Osteocyte (in vitro differentiated cells): ENCODE measurements around the gene RNF145. TPM values are rescaled to one million over a fixed set of nuclear protein-coding genes. Genes with fewer than 3 reads are reported as not detected.

Source experiments
- DNase-seq: peaks from one replicate; pipeline ENCODE4 v3.0.0; 2021; ENCODE audit warnings: mixed read lengths; ENCODE audit not compliant: unreplicated experiment; ENCODE audit errors: extremely low spot score
- H3K27ac Mint-ChIP-seq: one replicate; pipeline ENCODE4 v1.8.0; 2021; ENCODE audit warnings: mild to moderate bottlenecking, mixed read lengths; ENCODE audit not compliant: unreplicated experiment
- H3K27me3 Mint-ChIP-seq: one replicate; pipeline ENCODE4 v1.8.0; 2021; ENCODE audit warnings: mixed read lengths; ENCODE audit not compliant: unreplicated experiment
- H3K36me3 Mint-ChIP-seq: one replicate; pipeline ENCODE4 v1.8.0; 2021; ENCODE audit warnings: mixed read lengths; ENCODE audit not compliant: unreplicated experiment
- H3K4me1 Mint-ChIP-seq: one replicate; pipeline ENCODE4 v1.8.0; 2021; ENCODE audit warnings: mixed read lengths; ENCODE audit not compliant: unreplicated experiment
- H3K4me3 Mint-ChIP-seq: one replicate; pipeline ENCODE4 v1.8.0; 2021; ENCODE audit warnings: mild to moderate bottlenecking, moderate library complexity, mixed read lengths; ENCODE audit not compliant: unreplicated experiment
- H3K9me3 Mint-ChIP-seq: one replicate; pipeline ENCODE4 v1.8.0; 2021; ENCODE audit warnings: mixed read lengths; ENCODE audit not compliant: unreplicated experiment
- CTCF ChIP-seq: fragments of 200-600 bp; sonication (generic); IDR thresholded peaks from 2 replicates; pipeline ENCODE4 v1.5.0; 2021; ENCODE audit warnings: antibody characterized with exemption, mild to moderate bottlenecking, moderate library complexity
- total RNA-seq: library from RNA; stranded (reverse); gene quantifications from 2 replicates; pipeline ENCODE4 v1.2.1, GENCODE V29; 2021

Gene RNF145
- total RNA-seq, 1 donor from 2014 or later: 93.4 TPM

- no peaks in the 10 kb centered on the region for H3K9me3 Mint-ChIP-seq
- no peaks in the 10 kb centered on the region for H3K36me3 Mint-ChIP-seq
- peak; percentile 1 for TF ChIP-seq CTCF
- no peak for DNase-seq
- H3K27me3 Mint-ChIP-seq: no peaks in the 10 kb centered on the region
- peak overlapping the region; percentile 97 for H3K27ac Mint-ChIP-seq
- peaks cover 39% of the 10 kb centered on the region for H3K4me1 Mint-ChIP-seq
- H3K4me3 Mint-ChIP-seq: peak overlapping the region; percentile 95
Observed at GRCh38 chr5:159208514-159209437, 577 bp downstream of the RNF145 start.

DNA sequence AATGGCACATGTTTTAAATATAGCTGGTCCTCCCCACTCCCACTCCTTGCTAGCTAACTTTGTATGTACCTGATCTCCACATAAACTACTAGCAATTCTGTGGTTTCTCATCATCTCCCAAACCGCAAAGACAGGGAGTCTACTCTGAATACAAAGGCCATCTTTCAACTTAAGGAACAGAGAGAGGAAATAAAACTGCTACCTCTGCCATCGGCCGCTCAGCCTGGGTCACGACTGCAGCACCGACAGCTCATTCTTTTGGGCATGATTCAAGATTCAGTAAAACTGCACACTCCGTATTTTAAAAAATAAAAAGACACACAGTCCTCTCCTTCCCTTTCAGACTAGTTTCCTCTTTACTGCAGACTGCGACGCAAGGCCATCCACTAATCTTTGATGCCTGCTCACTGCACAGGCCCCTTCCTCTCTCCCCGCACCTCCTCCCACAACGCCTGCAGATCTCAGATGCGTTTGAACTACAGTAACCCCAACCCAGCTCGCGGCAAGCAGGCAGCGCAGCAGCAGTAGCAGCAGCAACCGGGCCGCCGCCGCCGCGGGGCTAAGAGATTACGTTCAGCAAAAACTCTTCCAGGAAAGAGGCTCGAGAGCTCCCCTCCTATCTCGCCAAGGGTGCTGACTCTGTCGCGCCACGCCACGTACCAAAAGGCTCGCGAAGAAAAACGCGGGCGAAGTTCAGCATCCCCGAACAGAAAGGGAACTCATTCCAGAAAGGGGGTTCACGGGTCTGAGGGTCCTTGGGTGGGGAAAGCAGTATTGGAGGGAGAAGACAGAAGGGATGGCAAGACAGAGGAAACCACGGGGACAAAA lies 1.5 kb downstream of the RNF145 start:
- Mint-ChIP-seq H3K36me3 (peaks cover 2% of the 10 kb centered on the region), H3K27me3 (no peaks in the 10 kb centered on the region), H3K4me1 (peaks cover 48% of the 10 kb centered on the region), H3K27ac (peak overlapping the region; percentile 97), H3K9me3 (no peaks in the 10 kb centered on the region), H3K4me3 (peak overlapping the region; percentile 95)
- DNase-seq: peak; percentile 88
- peak; percentile 13 for TF ChIP-seq CTCF

- Mint-ChIP-seq H3K36me3 (peaks cover 4% of the 10 kb centered on the region), H3K27ac (peak overlapping the region; percentile 97), H3K4me3 (peak overlapping the region; percentile 95), H3K27me3 (no peaks in the 10 kb centered on the region), H3K4me1 (peaks cover 53% of the 10 kb centered on the region), H3K9me3 (no peaks in the 10 kb centered on the region)
- DNase-seq: no peak
- no peak for TF ChIP-seq CTCF
Observed at GRCh38 chr5:159207222-159207685, 2.1 kb downstream of the RNF145 start.

GRCh38 chr5:159206818-159207217 lies 2.5 kb downstream of the RNF145 start:
- no peaks in the 10 kb centered on the region for H3K27me3 Mint-ChIP-seq
- no peak for DNase-seq
- H3K4me3 Mint-ChIP-seq: peak overlapping the region; percentile 95
- peaks cover 55% of the 10 kb centered on the region for H3K4me1 Mint-ChIP-seq
- H3K27ac Mint-ChIP-seq: peak overlapping the region; percentile 97
- no peak for TF ChIP-seq CTCF
- no peaks in the 10 kb centered on the region for H3K9me3 Mint-ChIP-seq
- peaks cover 4% of the 10 kb centered on the region for H3K36me3 Mint-ChIP-seq

DNA sequence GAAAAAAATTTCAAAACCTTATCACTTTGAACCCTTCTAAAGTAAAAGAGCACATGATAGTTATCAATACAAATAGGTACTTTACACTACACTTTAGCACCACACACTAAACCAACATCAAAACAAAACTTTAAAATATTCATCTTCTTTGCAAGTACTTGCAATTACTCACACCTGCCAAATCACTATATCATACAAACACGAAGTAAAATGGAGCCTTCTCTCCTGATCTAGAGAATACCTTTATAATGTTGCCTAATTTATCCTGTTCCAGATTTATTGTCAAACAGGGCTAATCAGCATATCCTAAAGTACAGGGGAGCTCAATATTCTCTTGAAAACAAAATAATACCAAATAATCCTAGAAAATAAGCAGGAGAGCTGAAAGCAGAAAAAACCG lies 3.0 kb downstream of the RNF145 start:
- peaks cover 4% of the 10 kb centered on the region for H3K36me3 Mint-ChIP-seq
- H3K27me3 Mint-ChIP-seq: no peaks in the 10 kb centered on the region
- no peak for TF ChIP-seq CTCF
- H3K27ac Mint-ChIP-seq: peak overlapping the region; percentile 97
- DNase-seq: no peak
- H3K9me3 Mint-ChIP-seq: no peaks in the 10 kb centered on the region
- H3K4me1 Mint-ChIP-seq: peaks cover 56% of the 10 kb centered on the region
- peak overlapping the region; percentile 95 for H3K4me3 Mint-ChIP-seq
